Liver (tissue), 9 donors: ENCODE measurements around the gene MYBPHL. TPM values are rescaled to one million over a fixed set of nuclear protein-coding genes. Genes with fewer than 3 reads are reported as not detected.

ENCODE experiments used
- DNase-seq: peaks from one replicate; pipeline ENCODE4 v3.0.0-alpha.2; 2017; ENCODE audit warnings: low spot score
- H3K27ac ChIP-seq, 2 donors: one replicate each; pipeline ENCODE4 v1.7.0; 2013; ENCODE audit warnings: inconsistent platforms in 2 of 2, low read length in 2 of 2, control low read depth in 1 of 2, low read depth in 1 of 2, mild to moderate bottlenecking in 1 of 2
- H3K27me3 ChIP-seq, 4 donors: one replicate each; pipeline versions ENCODE4 v1.6.1 to v1.7.0; 2013; ENCODE audit warnings: low read length in 3 of 4, inconsistent platforms in 1 of 4, mild to moderate bottlenecking in 1 of 4, moderate library complexity in 1 of 4; ENCODE audit not compliant: control insufficient read depth in 4 of 4, insufficient read depth in 4 of 4
- H3K36me3 ChIP-seq, 4 donors: one replicate each; pipeline versions ENCODE4 v1.6.1 to v1.7.0; 2013; ENCODE audit warnings: low read length in 3 of 4, mild to moderate bottlenecking in 3 of 4, low read depth in 1 of 4, moderate library complexity in 1 of 4; ENCODE audit not compliant: control insufficient read depth in 4 of 4, insufficient read depth in 3 of 4
- H3K4me1 ChIP-seq, 4 donors: one replicate each; pipeline versions ENCODE4 v1.6.1 to v1.7.0; 2013; ENCODE audit warnings: low read length in 3 of 4, mild to moderate bottlenecking in 3 of 4, moderate library complexity in 1 of 4; ENCODE audit not compliant: control insufficient read depth in 4 of 4, insufficient read depth in 4 of 4
- H3K4me3 ChIP-seq, 3 donors: one replicate each; pipeline versions ENCODE4 v1.6.1 to v1.7.0; 2013; ENCODE audit warnings: low read length in 3 of 3, control low read depth in 1 of 3, low read depth in 1 of 3, mild to moderate bottlenecking in 1 of 3
- H3K9ac ChIP-seq, 2 donors: one replicate each; pipeline ENCODE4 v1.7.0; 2013; ENCODE audit warnings: low read length in 2 of 2, mild to moderate bottlenecking in 2 of 2, moderate library complexity in 2 of 2, control low read depth in 1 of 2, low read depth in 1 of 2
- H3K9me3 ChIP-seq, 4 donors: one replicate each; pipeline versions ENCODE4 v1.6.1 to v1.7.0; 2013; ENCODE audit warnings: low read length in 3 of 4; ENCODE audit not compliant: control insufficient read depth in 4 of 4
- EGR1 ChIP-seq, 2 donors: IDR thresholded peaks; 2 replicates each; pipeline ENCODE4 v1.6.1; 2016 to 2018; ENCODE audit warnings: antibody characterized with exemption in 2 of 2, low read depth in 2 of 2
- FOXA1 ChIP-seq: IDR thresholded peaks from 2 replicates; pipeline ENCODE4 v1.6.1; 2016; ENCODE audit warnings: antibody characterized with exemption
- GABPA ChIP-seq, 2 donors: IDR thresholded peaks in 1 of 2; conservative IDR thresholded peaks in 1 of 2; 2 replicates each; pipeline ENCODE4 v1.6.1; 2016; ENCODE audit warnings: antibody characterized with exemption in 2 of 2, mild to moderate bottlenecking in 1 of 2, moderate library complexity in 1 of 2
- HNF4A ChIP-seq, 2 donors: conservative IDR thresholded peaks; 2 replicates each; pipeline ENCODE4 v1.6.1; 2016; ENCODE audit warnings: antibody characterized with exemption in 2 of 2, mild to moderate bottlenecking in 2 of 2
- HNF4G ChIP-seq: IDR thresholded peaks from 2 replicates; pipeline ENCODE4 v1.6.1; 2016; ENCODE audit warnings: antibody characterized with exemption
- JUND ChIP-seq, 2 donors: IDR thresholded peaks; 2 replicates each; pipeline ENCODE4 v1.6.1; 2016; ENCODE audit warnings: antibody characterized with exemption in 2 of 2
- NR2F2 ChIP-seq: IDR thresholded peaks from 2 replicates; pipeline ENCODE4 v1.6.1; 2016; ENCODE audit warnings: antibody characterized with exemption
- RAD21 ChIP-seq, 2 donors: IDR thresholded peaks; 2 replicates each; pipeline ENCODE4 v1.6.1; 2016; ENCODE audit warnings: antibody characterized with exemption in 2 of 2, mild to moderate bottlenecking in 2 of 2
- RXRA ChIP-seq, 2 donors: IDR thresholded peaks; 2 replicates each; pipeline ENCODE4 v1.6.1; 2017 to 2018; ENCODE audit warnings: antibody characterized with exemption in 2 of 2, mild to moderate bottlenecking in 1 of 2
- TAF1 ChIP-seq: conservative IDR thresholded peaks from 2 replicates; pipeline ENCODE4 v1.6.1; 2016; ENCODE audit warnings: antibody characterized with exemption, mild to moderate bottlenecking
- YY1 ChIP-seq: IDR thresholded peaks from 2 replicates; pipeline ENCODE4 v1.6.1; 2016; ENCODE audit warnings: antibody characterized with exemption, mild to moderate bottlenecking
- WGBS: extraction: QIAGEN DNeasy Blood & Tissue Kit; methylation state at CpG from one replicate; pipeline ENCODE4 v1.1.7; 2013; 5-methylcytosine and 5-hydroxymethylcytosine counted together
- polyA plus RNA-seq, 2 donors: library from polyadenylated mRNA; stranded (reverse) in 1 of 2; unstranded in 1 of 2; fragments of 200-250 nt in 1 of 2; fragments of >200 nt in 1 of 2; fragmentation: Nextera tagmentation in 1 of 2; extraction: Ambion mirVana in 1 of 2; gene quantifications; one replicate each; pipeline versions ENCODE4 v1.2.1 to v1.2.3, GENCODE V29; 2013 to 2015
- total RNA-seq, 2 donors: library from RNA; depleted of rRNA; stranded (reverse); fragments of >200 nt; gene quantifications; one replicate each; pipeline ENCODE4 v1.2.3, GENCODE V29; 2014
- TF ChIP-seq, protein P1 (sequence below): fragments of 150-350 bp; IDR thresholded peaks from 2 replicates; pipeline ENCODE4 v1.5.1; 2017; ENCODE audit warnings: improper control_type of control experiment, low read depth, low read length; ENCODE audit not compliant: missing input control
- TF ChIP-seq, protein P2 (sequence below): IDR thresholded peaks from 2 replicates; pipeline ENCODE4 v1.6.1; 2016; ENCODE audit warnings: antibody characterized with exemption, mild to moderate bottlenecking
- TF ChIP-seq, protein P3 (sequence below): IDR thresholded peaks from 2 replicates; pipeline ENCODE4 v1.6.1; 2016; ENCODE audit warnings: antibody characterized with exemption
- TF ChIP-seq, protein P4 (sequence below): IDR thresholded peaks from 2 replicates; pipeline ENCODE4 v1.6.1; 2016; ENCODE audit warnings: antibody characterized with exemption
- TF ChIP-seq, protein P5 (sequence below): IDR thresholded peaks from 2 replicates; pipeline ENCODE4 v1.6.1; 2016; ENCODE audit warnings: antibody characterized with exemption
- donor health status: healthy.
- donor health status: healthy.
- donor health status: healthy.
- donor health status: healthy.
- donor health status: healthy.

Gene MYBPHL, protein sequence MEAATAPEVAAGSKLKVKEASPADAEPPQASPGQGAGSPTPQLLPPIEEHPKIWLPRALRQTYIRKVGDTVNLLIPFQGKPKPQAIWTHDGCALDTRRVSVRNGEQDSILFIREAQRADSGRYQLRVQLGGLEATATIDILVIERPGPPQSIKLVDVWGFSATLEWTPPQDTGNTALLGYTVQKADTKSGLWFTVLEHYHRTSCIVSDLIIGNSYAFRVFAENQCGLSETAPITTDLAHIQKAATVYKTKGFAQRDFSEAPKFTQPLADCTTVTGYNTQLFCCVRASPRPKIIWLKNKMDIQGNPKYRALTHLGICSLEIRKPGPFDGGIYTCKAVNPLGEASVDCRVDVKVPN
- total RNA-seq (not detected), polyA plus RNA-seq (not detected)

DNA sequence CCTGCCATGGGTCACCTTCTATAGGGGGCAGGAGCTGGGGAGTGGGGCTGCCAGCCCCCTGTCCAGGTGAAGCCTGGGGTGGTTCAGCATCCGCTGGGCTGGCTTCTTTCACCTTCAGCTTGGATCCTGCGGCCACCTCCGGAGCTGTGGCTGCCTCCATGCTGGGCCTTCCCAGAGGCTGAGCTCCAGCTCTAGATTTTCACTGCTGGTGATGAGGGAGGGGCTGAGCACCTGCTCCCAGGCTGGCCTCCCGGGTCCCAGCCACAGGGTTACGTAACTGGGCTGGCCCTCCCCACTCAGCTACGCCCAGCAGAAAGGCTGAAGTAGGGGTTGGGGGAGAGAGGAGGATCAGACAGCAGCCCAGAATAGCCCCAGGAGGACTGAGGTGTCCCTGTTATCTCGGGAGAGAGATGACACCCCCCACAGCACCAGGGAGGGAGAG is at the start of gene MYBPHL:
Gene MYBPHL (minus strand): TSS at position 180 of the 442 bp plus-strand sequence. CDS start 20 bp downstream, at position 160.
- DNase-seq: no peak
- Histone ChIP-seq H3K9ac (no peak within 1 kb of the TSS), H3K27ac (no peak within 1 kb of the TSS)

DNA sequence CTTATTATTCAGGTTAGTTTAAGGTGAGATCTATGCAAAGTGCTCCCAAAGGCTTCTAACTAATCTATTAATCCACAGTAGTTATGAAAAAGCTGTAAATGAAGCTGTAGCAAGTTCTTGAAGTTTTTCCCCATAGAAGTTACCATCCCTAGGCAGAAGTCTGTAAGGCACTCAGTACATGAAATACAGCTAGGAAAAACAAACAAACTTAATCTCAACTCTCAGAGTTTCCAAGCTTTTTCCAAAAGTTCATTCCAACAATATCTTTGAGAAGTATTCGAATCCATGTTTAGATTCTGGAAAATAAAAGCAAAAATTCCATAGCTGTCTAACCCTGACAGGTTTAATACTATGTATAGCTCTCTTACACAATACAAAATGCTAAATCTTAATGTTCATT is 49.7 kb upstream of the MYBPHL start:
- no peak overlapping the region for H3K4me3 ChIP-seq
- 75% methylated on average over 1 of the region's 1 CpG for WGBS
- H3K27ac ChIP-seq: no peak overlapping the region
- H3K9ac ChIP-seq: no peak overlapping the region
- no peak for DNase-seq
- H3K36me3 ChIP-seq: no peaks in the 10 kb centered on the region
- H3K27me3 ChIP-seq: no peaks in the 10 kb centered on the region
- no peaks in the 10 kb centered on the region for H3K4me1 ChIP-seq
- H3K9me3 ChIP-seq: no peaks in the 10 kb centered on the region
- TF ChIP-seq NR2F2: no peak
- no peak for TF ChIP-seq TAF1
- TF ChIP-seq, protein P1, sequence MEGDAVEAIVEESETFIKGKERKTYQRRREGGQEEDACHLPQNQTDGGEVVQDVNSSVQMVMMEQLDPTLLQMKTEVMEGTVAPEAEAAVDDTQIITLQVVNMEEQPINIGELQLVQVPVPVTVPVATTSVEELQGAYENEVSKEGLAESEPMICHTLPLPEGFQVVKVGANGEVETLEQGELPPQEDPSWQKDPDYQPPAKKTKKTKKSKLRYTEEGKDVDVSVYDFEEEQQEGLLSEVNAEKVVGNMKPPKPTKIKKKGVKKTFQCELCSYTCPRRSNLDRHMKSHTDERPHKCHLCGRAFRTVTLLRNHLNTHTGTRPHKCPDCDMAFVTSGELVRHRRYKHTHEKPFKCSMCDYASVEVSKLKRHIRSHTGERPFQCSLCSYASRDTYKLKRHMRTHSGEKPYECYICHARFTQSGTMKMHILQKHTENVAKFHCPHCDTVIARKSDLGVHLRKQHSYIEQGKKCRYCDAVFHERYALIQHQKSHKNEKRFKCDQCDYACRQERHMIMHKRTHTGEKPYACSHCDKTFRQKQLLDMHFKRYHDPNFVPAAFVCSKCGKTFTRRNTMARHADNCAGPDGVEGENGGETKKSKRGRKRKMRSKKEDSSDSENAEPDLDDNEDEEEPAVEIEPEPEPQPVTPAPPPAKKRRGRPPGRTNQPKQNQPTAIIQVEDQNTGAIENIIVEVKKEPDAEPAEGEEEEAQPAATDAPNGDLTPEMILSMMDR: no peak
- TF ChIP-seq, protein P2, sequence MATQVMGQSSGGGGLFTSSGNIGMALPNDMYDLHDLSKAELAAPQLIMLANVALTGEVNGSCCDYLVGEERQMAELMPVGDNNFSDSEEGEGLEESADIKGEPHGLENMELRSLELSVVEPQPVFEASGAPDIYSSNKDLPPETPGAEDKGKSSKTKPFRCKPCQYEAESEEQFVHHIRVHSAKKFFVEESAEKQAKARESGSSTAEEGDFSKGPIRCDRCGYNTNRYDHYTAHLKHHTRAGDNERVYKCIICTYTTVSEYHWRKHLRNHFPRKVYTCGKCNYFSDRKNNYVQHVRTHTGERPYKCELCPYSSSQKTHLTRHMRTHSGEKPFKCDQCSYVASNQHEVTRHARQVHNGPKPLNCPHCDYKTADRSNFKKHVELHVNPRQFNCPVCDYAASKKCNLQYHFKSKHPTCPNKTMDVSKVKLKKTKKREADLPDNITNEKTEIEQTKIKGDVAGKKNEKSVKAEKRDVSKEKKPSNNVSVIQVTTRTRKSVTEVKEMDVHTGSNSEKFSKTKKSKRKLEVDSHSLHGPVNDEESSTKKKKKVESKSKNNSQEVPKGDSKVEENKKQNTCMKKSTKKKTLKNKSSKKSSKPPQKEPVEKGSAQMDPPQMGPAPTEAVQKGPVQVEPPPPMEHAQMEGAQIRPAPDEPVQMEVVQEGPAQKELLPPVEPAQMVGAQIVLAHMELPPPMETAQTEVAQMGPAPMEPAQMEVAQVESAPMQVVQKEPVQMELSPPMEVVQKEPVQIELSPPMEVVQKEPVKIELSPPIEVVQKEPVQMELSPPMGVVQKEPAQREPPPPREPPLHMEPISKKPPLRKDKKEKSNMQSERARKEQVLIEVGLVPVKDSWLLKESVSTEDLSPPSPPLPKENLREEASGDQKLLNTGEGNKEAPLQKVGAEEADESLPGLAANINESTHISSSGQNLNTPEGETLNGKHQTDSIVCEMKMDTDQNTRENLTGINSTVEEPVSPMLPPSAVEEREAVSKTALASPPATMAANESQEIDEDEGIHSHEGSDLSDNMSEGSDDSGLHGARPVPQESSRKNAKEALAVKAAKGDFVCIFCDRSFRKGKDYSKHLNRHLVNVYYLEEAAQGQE: no peak
- TF ChIP-seq GABPA (IDR thresholded peaks at IDR 0.05 in 1 of 2, conservative IDR thresholded peaks at IDR 0.05 in 1 of 2): no peak
- TF ChIP-seq YY1: no peak
- no peak for TF ChIP-seq RXRA (IDR thresholded peaks at IDR 0.05)
- TF ChIP-seq EGR1 (IDR thresholded peaks at IDR 0.05; ENCODE audit: low read depth in 2 of 2): no peak
- TF ChIP-seq JUND (IDR thresholded peaks at IDR 0.05): no peak
- no peak for TF ChIP-seq RAD21 (IDR thresholded peaks at IDR 0.05)
- TF ChIP-seq, protein P3, sequence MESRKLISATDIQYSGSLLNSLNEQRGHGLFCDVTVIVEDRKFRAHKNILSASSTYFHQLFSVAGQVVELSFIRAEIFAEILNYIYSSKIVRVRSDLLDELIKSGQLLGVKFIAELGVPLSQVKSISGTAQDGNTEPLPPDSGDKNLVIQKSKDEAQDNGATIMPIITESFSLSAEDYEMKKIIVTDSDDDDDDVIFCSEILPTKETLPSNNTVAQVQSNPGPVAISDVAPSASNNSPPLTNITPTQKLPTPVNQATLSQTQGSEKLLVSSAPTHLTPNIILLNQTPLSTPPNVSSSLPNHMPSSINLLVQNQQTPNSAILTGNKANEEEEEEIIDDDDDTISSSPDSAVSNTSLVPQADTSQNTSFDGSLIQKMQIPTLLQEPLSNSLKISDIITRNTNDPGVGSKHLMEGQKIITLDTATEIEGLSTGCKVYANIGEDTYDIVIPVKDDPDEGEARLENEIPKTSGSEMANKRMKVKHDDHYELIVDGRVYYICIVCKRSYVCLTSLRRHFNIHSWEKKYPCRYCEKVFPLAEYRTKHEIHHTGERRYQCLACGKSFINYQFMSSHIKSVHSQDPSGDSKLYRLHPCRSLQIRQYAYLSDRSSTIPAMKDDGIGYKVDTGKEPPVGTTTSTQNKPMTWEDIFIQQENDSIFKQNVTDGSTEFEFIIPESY: no peak
- TF ChIP-seq, protein P4, sequence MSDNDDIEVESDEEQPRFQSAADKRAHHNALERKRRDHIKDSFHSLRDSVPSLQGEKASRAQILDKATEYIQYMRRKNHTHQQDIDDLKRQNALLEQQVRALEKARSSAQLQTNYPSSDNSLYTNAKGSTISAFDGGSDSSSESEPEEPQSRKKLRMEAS: no peak
- TF ChIP-seq, protein P5, sequence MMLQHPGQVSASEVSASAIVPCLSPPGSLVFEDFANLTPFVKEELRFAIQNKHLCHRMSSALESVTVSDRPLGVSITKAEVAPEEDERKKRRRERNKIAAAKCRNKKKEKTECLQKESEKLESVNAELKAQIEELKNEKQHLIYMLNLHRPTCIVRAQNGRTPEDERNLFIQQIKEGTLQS: no peak
- TF ChIP-seq HNF4A (conservative IDR thresholded peaks at IDR 0.05): no peak
- no peak for TF ChIP-seq FOXA1
- no peak for TF ChIP-seq HNF4G

More for the DNA sequence above, at the start of gene MYBPHL:
- H3K4me3 ChIP-seq: no peak within 1 kb of the TSS
- TF ChIP-seq NR2F2 (no peak), TAF1 (no peak), HNF4G (no peak), YY1 (no peak)
- TF ChIP-seq, protein P2: no peak
- TF ChIP-seq, protein P5: no peak
- WGBS: 86% methylated on average over 7 of the region's 7 CpGs
- no peaks in the 10 kb centered on the region for H3K36me3 ChIP-seq
- H3K27me3 ChIP-seq: no peaks in the 10 kb centered on the region
- no peaks in the 10 kb centered on the region for H3K9me3 ChIP-seq
- H3K4me1 ChIP-seq: peaks cover 0 to 11% (median 4%) of the 10 kb centered on the region in 4 donors
